SK-N-SH (cell line): Measurements from ENCODE around the gene RNF217. TPM values are rescaled to one million over a fixed set of nuclear protein-coding genes. Genes with fewer than 3 reads are reported as not detected.

Source experiments
- CTCF ChIA-PET: fragments of 300-600, 350-600 bp; formaldehyde crosslinking; extraction: SDS; loops from one replicate; lab custom pipeline; 2021; lab: Yijun Ruan, JAX
- POLR2A ChIA-PET: fragments of 350-600 bp; sonication (Branson Sonifier 250); formaldehyde crosslinking; extraction: SDS; loops from one replicate; lab custom pipeline; 2020; ENCODE audit warnings: antibody characterized with exemption, inconsistent platforms; lab: Yijun Ruan, JAX
- DNase-seq: peaks from one replicate; pipeline ENCODE4 v3.0.0; 2012
- H2AFZ ChIP-seq: fragments of 200-600 bp; sonication (generic); 2 replicates; pipeline ENCODE4 v1.8.1; 2016; ENCODE audit warnings: antibody characterized with exemption, mild to moderate bottlenecking, low read depth
- H3F3A ChIP-seq: fragments of 200-600 bp; sonication (generic); replicated peaks from 2 replicates; pipeline ENCODE3; 2016; ENCODE audit warnings: antibody characterized with exemption, mild to moderate bottlenecking; ENCODE audit not compliant: insufficient read depth
- H3K27ac ChIP-seq, 2 experiments: fragments of 200-500 bp in 1 of 2; fragments of 200-600 bp in 1 of 2; sonication (Bioruptor generic) in 1 of 2; sonication (generic), shearing (Covaris generic) in 1 of 2; 2 replicates each; pipeline versions ENCODE4 v1.5.1 to v1.6.1; 2014 to 2016; ENCODE audit warnings: low read depth in 2 of 2, inconsistent platforms in 1 of 2, low read length in 1 of 2, mild to moderate bottlenecking in 1 of 2, mixed read lengths in 1 of 2
- H3K27me3 ChIP-seq: fragments of 200-600 bp; sonication (generic), shearing (Covaris generic); 2 replicates; pipeline ENCODE4 v1.6.1; 2016; ENCODE audit warnings: mixed run types; ENCODE audit not compliant: insufficient read depth
- H3K36me3 ChIP-seq, 2 experiments: fragments of 200-500 bp in 1 of 2; fragments of 200-600 bp in 1 of 2; sonication (Bioruptor generic) in 1 of 2; sonication (generic) in 1 of 2; replicated peaks in 1 of 2; 2 replicates each; pipeline versions ENCODE3 to v1.5.1; 2014 to 2016; ENCODE audit warnings: low read length in 1 of 2, mild to moderate bottlenecking in 1 of 2; ENCODE audit not compliant: insufficient read depth in 2 of 2, control insufficient read depth in 1 of 2
- H3K4me1 ChIP-seq, 2 experiments: fragments of 200-500 bp in 1 of 2; fragments of 200-600 bp in 1 of 2; sonication (Bioruptor generic) in 1 of 2; sonication (generic), shearing (Covaris generic) in 1 of 2; 2 replicates each; pipeline versions ENCODE4 v1.5.1 to v1.6.1; 2014 to 2016; ENCODE audit warnings: low read depth in 1 of 2, low read length in 1 of 2, mixed run types in 1 of 2; ENCODE audit not compliant: insufficient read depth in 2 of 2, control insufficient read depth in 1 of 2
- H3K4me2 ChIP-seq: fragments of 200-600 bp; sonication (generic), shearing (Covaris generic); 2 replicates; pipeline ENCODE4 v1.6.1; 2017; ENCODE audit warnings: mixed run types
- H3K4me3 ChIP-seq, 2 experiments: fragments of 200-500 bp in 1 of 2; fragments of 200-600 bp in 1 of 2; sonication (Bioruptor generic) in 1 of 2; sonication (generic), shearing (Covaris generic) in 1 of 2; 2 replicates each; pipeline versions ENCODE4 v1.5.1 to v1.8.1; 2014 to 2016; ENCODE audit warnings: low read depth in 2 of 2, inconsistent platforms in 1 of 2, low read length in 1 of 2, mild to moderate bottlenecking in 1 of 2, mixed read lengths in 1 of 2, moderate library complexity in 1 of 2
- H3K79me2 ChIP-seq: fragments of 200-600 bp; sonication (generic); 2 replicates; pipeline ENCODE4 v1.8.1; 2017; ENCODE audit warnings: mild to moderate bottlenecking; ENCODE audit not compliant: insufficient read depth
- H3K9ac ChIP-seq: fragments of 200-600 bp; sonication (generic); 2 replicates; pipeline ENCODE4 v1.6.1; 2017; ENCODE audit warnings: mixed run types
- H3K9me2 ChIP-seq: fragments of 200-600 bp; sonication (generic); 2 replicates; pipeline ENCODE4 v1.6.1; 2017; ENCODE audit warnings: mixed run types
- H3K9me3 ChIP-seq: fragments of 200-600 bp; sonication (generic); 2 replicates; pipeline ENCODE4 v1.6.1; 2017; ENCODE audit warnings: mixed run types, mild to moderate bottlenecking, moderate library complexity
- H4K20me1 ChIP-seq: fragments of 200-600 bp; sonication (generic); 2 replicates; pipeline ENCODE4 v1.6.1; 2017; ENCODE audit warnings: mild to moderate bottlenecking, mixed run types; ENCODE audit not compliant: insufficient read depth
- ELF1 ChIP-seq: IDR thresholded peaks from 2 replicates; pipeline ENCODE4 v1.4.0; 2012
- EP300 ChIP-seq, 2 experiments: IDR thresholded peaks; 2 replicates each; pipeline versions ENCODE4 v1.4.0 to v1.6.1; 2012; ENCODE audit warnings: borderline replicate concordance in 1 of 2, low read depth in 1 of 2, low read length in 1 of 2
- EZH2phosphoT487 ChIP-seq: fragments of 200-600 bp; sonication (generic); IDR thresholded peaks from 2 replicates; pipeline ENCODE4 v1.6.1; 2017; ENCODE audit warnings: low read depth, mixed run types, mild to moderate bottlenecking, antibody characterized with exemption, moderate library complexity, borderline replicate concordance
- FOSL2 ChIP-seq: IDR thresholded peaks from 2 replicates; pipeline ENCODE4 v1.4.0; 2012; ENCODE audit warnings: low read depth, mild to moderate bottlenecking, moderate library complexity, borderline replicate concordance
- FOXM1 ChIP-seq: IDR thresholded peaks from 2 replicates; pipeline ENCODE4 v1.4.0; 2012; ENCODE audit warnings: low read depth, mild to moderate bottlenecking
- GATA2 ChIP-seq: sonication (generic); formaldehyde crosslinking; IDR thresholded peaks from 2 replicates; pipeline ENCODE4 v1.5.0; 2020; ENCODE audit warnings: mild to moderate bottlenecking, missing genetic modification reagents
- JUND ChIP-seq: IDR thresholded peaks from 2 replicates; pipeline ENCODE4 v1.4.0; 2012
- MXI1 ChIP-seq: IDR thresholded peaks from 2 replicates; pipeline ENCODE4 v1.6.1; 2012; ENCODE audit warnings: mild to moderate bottlenecking, low read depth, low read length, improper control_type of control experiment
- NRF1 ChIP-seq: IDR thresholded peaks from 2 replicates; pipeline ENCODE4 v1.6.1; 2012; ENCODE audit warnings: low read depth, mild to moderate bottlenecking, low read length
- POLR2AphosphoS5 ChIP-seq: IDR thresholded peaks from 2 replicates; pipeline ENCODE4 v1.6.1; 2012; ENCODE audit warnings: low read depth, low read length
- RCOR1 ChIP-seq: fragments of 150-350 bp; IDR thresholded peaks from 2 replicates; pipeline ENCODE4 v1.6.1; 2017; ENCODE audit warnings: antibody characterized with exemption, low read length
- RFX5 ChIP-seq: IDR thresholded peaks from 2 replicates; pipeline ENCODE4 v1.6.1; 2012; ENCODE audit warnings: mild to moderate bottlenecking, improper control_type of control experiment, low read length
- RXRA ChIP-seq: IDR thresholded peaks from 2 replicates; pipeline ENCODE4 v1.4.0; 2012; ENCODE audit warnings: low read depth, mild to moderate bottlenecking, borderline replicate concordance
- SIN3A ChIP-seq: IDR thresholded peaks from 2 replicates; pipeline ENCODE4 v1.6.1; 2012; ENCODE audit warnings: low read depth, mild to moderate bottlenecking, low read length, moderate library complexity, borderline replicate concordance
- SMC3 ChIP-seq: IDR thresholded peaks from 2 replicates; pipeline ENCODE4 v1.6.1; 2012; ENCODE audit warnings: low read depth, low read length, improper control_type of control experiment
- TAF1 ChIP-seq: IDR thresholded peaks from 2 replicates; pipeline ENCODE4 v1.6.1; 2012; ENCODE audit warnings: low read depth, mild to moderate bottlenecking, low read length, moderate library complexity, borderline replicate concordance
- YY1 ChIP-seq: IDR thresholded peaks from 2 replicates; pipeline ENCODE4 v1.4.0; 2012; ENCODE audit warnings: low read depth, mild to moderate bottlenecking
- WGBS: methylation state at CpG from one replicate; pipeline ENCODE4 v1.1.6; 2017; ENCODE audit warnings: low lambda C conversion rate; 5-methylcytosine and 5-hydroxymethylcytosine counted together
- polyA plus RNA-seq, 3 experiments: library from polyadenylated mRNA; depleted of rRNA; stranded (reverse); fragments of >200 nt; gene quantifications; 2 replicates each; pipeline ENCODE4 v1.2.3, GENCODE V29; 2012
- TF ChIP-seq, protein P1 (sequence below): IDR thresholded peaks from 2 replicates; pipeline ENCODE4 v1.4.0; 2012; ENCODE audit warnings: low read depth
- TF ChIP-seq, protein P2 (sequence below): IDR thresholded peaks from 2 replicates; pipeline ENCODE4; 2012
- TF ChIP-seq, protein P3 (sequence below): IDR thresholded peaks from 2 replicates; pipeline ENCODE4 v1.4.0; 2012; ENCODE audit warnings: low read depth, borderline replicate concordance
- TF ChIP-seq, protein P4 (sequence below): IDR thresholded peaks from 2 replicates; pipeline ENCODE4 v1.6.1; 2012; ENCODE audit warnings: mild to moderate bottlenecking, low read depth, low read length, moderate library complexity

RNF217 gene
- polyA plus RNA-seq, 1 of the 3 experiments (the other 2 are of a cell fraction) = 0.28 TPM

DNA sequence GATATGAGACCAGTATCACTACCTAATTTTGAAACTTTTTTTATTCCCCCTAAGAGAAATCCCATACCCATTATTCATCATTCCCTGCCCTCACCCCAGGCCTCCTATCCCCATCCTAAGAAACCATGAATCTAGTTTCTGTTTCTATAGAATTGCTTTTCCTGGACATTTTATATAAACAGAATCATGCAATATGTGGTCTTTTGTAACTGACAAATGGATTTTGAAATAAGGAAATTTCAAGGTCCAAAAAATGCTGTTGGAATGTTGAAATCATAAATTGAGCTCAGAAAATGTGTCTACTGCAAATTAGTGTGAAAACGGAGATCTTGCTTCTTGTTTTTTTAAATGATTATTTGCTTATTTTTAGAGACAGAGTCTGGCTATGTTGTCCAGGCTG, 25.1 kb downstream of the RNF217 start:
- Histone ChIP-seq H2AFZ (no peak overlapping the region), H3K9me2 (no peaks in the 10 kb centered on the region), H3K27ac (no peak overlapping the region), H3F3A (no peaks in the 10 kb centered on the region), H3K4me1 (peaks cover 0 to 13% of the 10 kb centered on the region in 2 experiments; a peak in 1 of 4 replicates), H3K4me2 (no peak overlapping the region), H3K9ac (no peak overlapping the region), H3K4me3 (no peak overlapping the region), H3K9me3 (no peaks in the 10 kb centered on the region), H3K79me2 (no peaks in the 10 kb centered on the region), H4K20me1 (no peaks in the 10 kb centered on the region), H3K36me3 (no peaks in the 10 kb centered on the region), H3K27me3 (no peaks in the 10 kb centered on the region)
- ChIA-PET CTCF (interaction anchor here (1.0 kb wide), 1 partner anchor 11 kb away, joined by 3 read pairs; no protein-coding TSS in a partner anchor), POLR2A (no interaction called here)
- WGBS = 21% methylated on average over 1 of the region's 1 CpG
- TF ChIP-seq RCOR1 = no peak
- DNase-seq = no peak

DNA sequence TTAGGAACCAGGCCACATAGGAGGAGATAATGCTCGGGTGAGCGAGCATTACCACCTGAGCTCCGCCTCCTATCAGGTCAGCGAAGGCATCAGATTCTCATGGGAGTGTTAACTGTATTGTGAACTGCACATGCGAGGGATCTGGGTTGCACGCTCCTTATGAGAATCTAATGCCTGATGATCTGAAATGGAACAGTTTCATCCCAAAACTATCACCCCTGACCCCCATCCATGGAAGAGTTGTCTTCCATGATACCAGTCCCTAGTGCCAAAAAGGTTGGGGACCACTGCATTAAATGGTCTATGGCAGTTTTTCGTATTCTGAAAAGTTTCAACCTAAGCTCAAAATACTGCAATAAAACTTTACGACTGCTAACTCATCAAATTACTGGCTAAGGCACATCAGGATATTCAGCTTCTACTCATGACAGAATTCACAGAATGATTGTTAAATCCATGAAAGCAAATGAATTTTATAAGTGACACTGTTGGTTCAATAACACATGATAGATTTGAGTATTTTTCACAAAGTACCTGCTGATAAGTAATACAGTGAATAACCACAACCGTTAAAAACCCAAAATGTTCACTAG, 25.9 kb downstream of the RNF217 start:
- Histone ChIP-seq H2AFZ (no peak overlapping the region), H4K20me1 (no peaks in the 10 kb centered on the region), H3K9ac (no peak overlapping the region), H3K36me3 (no peaks in the 10 kb centered on the region), H3F3A (no peaks in the 10 kb centered on the region), H3K9me3 (no peaks in the 10 kb centered on the region), H3K79me2 (no peaks in the 10 kb centered on the region), H3K4me2 (no peak overlapping the region), H3K4me1 (peaks cover 0 to 13% of the 10 kb centered on the region in 2 experiments; a peak in 1 of 4 replicates), H3K27me3 (no peaks in the 10 kb centered on the region), H3K27ac (no peak overlapping the region), H3K9me2 (no peaks in the 10 kb centered on the region), H3K4me3 (no peak overlapping the region)
- ChIA-PET CTCF (interaction anchor here (1.0 kb wide), 1 partner anchor 10 kb away, joined by 3 read pairs; no protein-coding TSS in a partner anchor), POLR2A (no interaction called here)
- WGBS = 42% methylated on average over 9 of the region's 9 CpGs
- no peak for DNase-seq
- TF ChIP-seq SIN3A (no peak), RXRA (no peak), MXI1 (no peak), JUND (no peak), EP300 (IDR thresholded peaks at IDR 0.05; ENCODE audit: borderline replicate concordance in 1 of 2, low read depth in 1 of 2, low read length in 1 of 2) (no peak), SMC3 (no peak), POLR2AphosphoS5 (no peak), RFX5 (no peak), NRF1 (no peak), EZH2phosphoT487 (no peak), FOSL2 (no peak), FOXM1 (no peak), ELF1 (no peak), TAF1 (no peak), YY1 (no peak), GATA2 (no peak)
- TF ChIP-seq, protein P1, sequence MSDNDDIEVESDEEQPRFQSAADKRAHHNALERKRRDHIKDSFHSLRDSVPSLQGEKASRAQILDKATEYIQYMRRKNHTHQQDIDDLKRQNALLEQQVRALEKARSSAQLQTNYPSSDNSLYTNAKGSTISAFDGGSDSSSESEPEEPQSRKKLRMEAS = no peak
- TF ChIP-seq, protein P2, sequence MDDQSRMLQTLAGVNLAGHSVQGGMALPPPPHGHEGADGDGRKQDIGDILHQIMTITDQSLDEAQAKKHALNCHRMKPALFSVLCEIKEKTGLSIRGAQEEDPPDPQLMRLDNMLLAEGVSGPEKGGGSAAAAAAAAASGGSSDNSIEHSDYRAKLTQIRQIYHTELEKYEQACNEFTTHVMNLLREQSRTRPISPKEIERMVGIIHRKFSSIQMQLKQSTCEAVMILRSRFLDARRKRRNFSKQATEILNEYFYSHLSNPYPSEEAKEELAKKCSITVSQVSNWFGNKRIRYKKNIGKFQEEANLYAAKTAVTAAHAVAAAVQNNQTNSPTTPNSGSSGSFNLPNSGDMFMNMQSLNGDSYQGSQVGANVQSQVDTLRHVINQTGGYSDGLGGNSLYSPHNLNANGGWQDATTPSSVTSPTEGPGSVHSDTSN = no peak
- TF ChIP-seq, protein P3, sequence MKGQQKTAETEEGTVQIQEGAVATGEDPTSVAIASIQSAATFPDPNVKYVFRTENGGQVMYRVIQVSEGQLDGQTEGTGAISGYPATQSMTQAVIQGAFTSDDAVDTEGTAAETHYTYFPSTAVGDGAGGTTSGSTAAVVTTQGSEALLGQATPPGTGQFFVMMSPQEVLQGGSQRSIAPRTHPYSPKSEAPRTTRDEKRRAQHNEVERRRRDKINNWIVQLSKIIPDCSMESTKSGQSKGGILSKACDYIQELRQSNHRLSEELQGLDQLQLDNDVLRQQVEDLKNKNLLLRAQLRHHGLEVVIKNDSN = no peak
- TF ChIP-seq, protein P4, sequence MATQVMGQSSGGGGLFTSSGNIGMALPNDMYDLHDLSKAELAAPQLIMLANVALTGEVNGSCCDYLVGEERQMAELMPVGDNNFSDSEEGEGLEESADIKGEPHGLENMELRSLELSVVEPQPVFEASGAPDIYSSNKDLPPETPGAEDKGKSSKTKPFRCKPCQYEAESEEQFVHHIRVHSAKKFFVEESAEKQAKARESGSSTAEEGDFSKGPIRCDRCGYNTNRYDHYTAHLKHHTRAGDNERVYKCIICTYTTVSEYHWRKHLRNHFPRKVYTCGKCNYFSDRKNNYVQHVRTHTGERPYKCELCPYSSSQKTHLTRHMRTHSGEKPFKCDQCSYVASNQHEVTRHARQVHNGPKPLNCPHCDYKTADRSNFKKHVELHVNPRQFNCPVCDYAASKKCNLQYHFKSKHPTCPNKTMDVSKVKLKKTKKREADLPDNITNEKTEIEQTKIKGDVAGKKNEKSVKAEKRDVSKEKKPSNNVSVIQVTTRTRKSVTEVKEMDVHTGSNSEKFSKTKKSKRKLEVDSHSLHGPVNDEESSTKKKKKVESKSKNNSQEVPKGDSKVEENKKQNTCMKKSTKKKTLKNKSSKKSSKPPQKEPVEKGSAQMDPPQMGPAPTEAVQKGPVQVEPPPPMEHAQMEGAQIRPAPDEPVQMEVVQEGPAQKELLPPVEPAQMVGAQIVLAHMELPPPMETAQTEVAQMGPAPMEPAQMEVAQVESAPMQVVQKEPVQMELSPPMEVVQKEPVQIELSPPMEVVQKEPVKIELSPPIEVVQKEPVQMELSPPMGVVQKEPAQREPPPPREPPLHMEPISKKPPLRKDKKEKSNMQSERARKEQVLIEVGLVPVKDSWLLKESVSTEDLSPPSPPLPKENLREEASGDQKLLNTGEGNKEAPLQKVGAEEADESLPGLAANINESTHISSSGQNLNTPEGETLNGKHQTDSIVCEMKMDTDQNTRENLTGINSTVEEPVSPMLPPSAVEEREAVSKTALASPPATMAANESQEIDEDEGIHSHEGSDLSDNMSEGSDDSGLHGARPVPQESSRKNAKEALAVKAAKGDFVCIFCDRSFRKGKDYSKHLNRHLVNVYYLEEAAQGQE = no peak
